Adipocyte (in vitro differentiated cells): ENCODE results near the gene DHRS9.
A peak's percentile ranks its signal among the peaks of the same experiment; 100 is the strongest.

ENCODE experiments used
- DNase-seq: peaks from one replicate; pipeline ENCODE4 v3.0.0-alpha.2; 2015; ENCODE audit warnings: low read depth
- H3K27me3 ChIP-seq: replicated peaks from 2 replicates; pipeline ENCODE4 v1.7.0; 2013; ENCODE audit warnings: mild to moderate bottlenecking, low read length, moderate library complexity; ENCODE audit not compliant: control insufficient read depth, insufficient read depth
- H3K36me3 ChIP-seq: 2 replicates; pipeline ENCODE4 v1.7.0; 2013; ENCODE audit warnings: low read length, mild to moderate bottlenecking, moderate library complexity; ENCODE audit not compliant: control insufficient read depth, insufficient read depth, severe bottlenecking
- H3K4me1 ChIP-seq: 2 replicates; pipeline ENCODE4 v1.7.0; 2013; ENCODE audit warnings: mild to moderate bottlenecking, low read length, moderate library complexity; ENCODE audit not compliant: control insufficient read depth, insufficient read depth
- H3K4me3 ChIP-seq: 2 replicates; pipeline ENCODE4 v1.7.0; 2013; ENCODE audit warnings: mild to moderate bottlenecking, low read length, moderate library complexity
- H3K9ac ChIP-seq: 2 replicates; pipeline ENCODE4 v1.7.0; 2013; ENCODE audit warnings: mild to moderate bottlenecking, low read length, moderate library complexity
- H3K9me3 ChIP-seq: 2 replicates; pipeline ENCODE4 v1.7.0; 2013; ENCODE audit warnings: mild to moderate bottlenecking, low read length, moderate library complexity; ENCODE audit not compliant: control insufficient read depth

Gene DHRS9

GRCh38 chr2:169105476-169105875 is 36.1 kb downstream of the DHRS9 start:
- Histone ChIP-seq H3K9me3 (no peaks in the 10 kb centered on the region), H3K27me3 (peaks cover 38% of the 10 kb centered on the region), H3K4me1 (no peaks in the 10 kb centered on the region), H3K9ac (no peak overlapping the region), H3K4me3 (no peak overlapping the region), H3K36me3 (no peaks in the 10 kb centered on the region)
- no peak for DNase-seq

GRCh38 chr2:169106134-169106533 is 36.8 kb downstream of the DHRS9 start:
- no peak for DNase-seq
- Histone ChIP-seq H3K9ac (no peak overlapping the region), H3K27me3 (peaks cover 44% of the 10 kb centered on the region), H3K4me1 (no peaks in the 10 kb centered on the region), H3K36me3 (no peaks in the 10 kb centered on the region), H3K4me3 (no peak overlapping the region), H3K9me3 (no peaks in the 10 kb centered on the region)

- H3K9me3 ChIP-seq, result no peaks in the 10 kb centered on the region
- no peak overlapping the region for H3K4me3 ChIP-seq
- H3K4me1 ChIP-seq, result no peaks in the 10 kb centered on the region
- H3K36me3 ChIP-seq, result no peaks in the 10 kb centered on the region
- no peak overlapping the region for H3K9ac ChIP-seq
- H3K27me3 ChIP-seq, result peaks cover 51% of the 10 kb centered on the region
- no peak for DNase-seq
Measured at GRCh38 chr2:169106563-169107545, 37.5 kb downstream of the DHRS9 start.

GRCh38 chr2:169107645-169108044 is 38.3 kb downstream of the DHRS9 start:
- Histone ChIP-seq H3K36me3 (no peaks in the 10 kb centered on the region), H3K4me3 (no peak overlapping the region), H3K9ac (no peak overlapping the region), H3K27me3 (peaks cover 54% of the 10 kb centered on the region), H3K9me3 (no peaks in the 10 kb centered on the region), H3K4me1 (no peaks in the 10 kb centered on the region)
- no peak for DNase-seq

GRCh38 chr2:169108099-169108884 is 38.9 kb downstream of the DHRS9 start:
- Histone ChIP-seq H3K36me3 (no peaks in the 10 kb centered on the region), H3K27me3 (peaks cover 48% of the 10 kb centered on the region)
- no peak for DNase-seq

GRCh38 chr2:169109502-169110409 is 40.4 kb downstream of the DHRS9 start:
- no peaks in the 10 kb centered on the region for H3K36me3 ChIP-seq
- H3K4me1 ChIP-seq, result no peaks in the 10 kb centered on the region
- H3K4me3 ChIP-seq, result no peak overlapping the region
- H3K27me3 ChIP-seq, result peaks cover 41% of the 10 kb centered on the region
- no peak overlapping the region for H3K9ac ChIP-seq
- H3K9me3 ChIP-seq, result no peaks in the 10 kb centered on the region
- peak; percentile 76 for DNase-seq

More at GRCh38 chr2:169108099-169108884, 38.9 kb downstream of the DHRS9 start:
- no peaks in the 10 kb centered on the region for H3K4me1 ChIP-seq
- no peak overlapping the region for H3K4me3 ChIP-seq
- no peak overlapping the region for H3K9ac ChIP-seq
- no peaks in the 10 kb centered on the region for H3K9me3 ChIP-seq

GRCh38 chr2:169110419-169110818 is 41.1 kb downstream of the DHRS9 start:
- DNase-seq, result no peak
- peaks cover 46% of the 10 kb centered on the region for H3K27me3 ChIP-seq

GRCh38 chr2:169110916-169111315 is 41.6 kb downstream of the DHRS9 start:
- Histone ChIP-seq H3K36me3 (no peaks in the 10 kb centered on the region), H3K4me1 (no peaks in the 10 kb centered on the region), H3K9ac (no peak overlapping the region), H3K4me3 (no peak overlapping the region), H3K9me3 (no peaks in the 10 kb centered on the region), H3K27me3 (peaks cover 43% of the 10 kb centered on the region)
- DNase-seq, result no peak

More at GRCh38 chr2:169110419-169110818, 41.1 kb downstream of the DHRS9 start:
- no peaks in the 10 kb centered on the region for H3K4me1 ChIP-seq
- no peak overlapping the region for H3K4me3 ChIP-seq
- no peaks in the 10 kb centered on the region for H3K36me3 ChIP-seq
- H3K9me3 ChIP-seq, result no peaks in the 10 kb centered on the region
- no peak overlapping the region for H3K9ac ChIP-seq

GRCh38 chr2:169112841-169113240 is 43.5 kb downstream of the DHRS9 start:
- no peak overlapping the region for H3K9ac ChIP-seq

GRCh38 chr2:169114056-169114455 is 44.7 kb downstream of the DHRS9 start:
- no peaks in the 10 kb centered on the region for H3K4me1 ChIP-seq
- H3K9me3 ChIP-seq, result no peaks in the 10 kb centered on the region
- no peak overlapping the region for H3K4me3 ChIP-seq
- H3K9ac ChIP-seq, result no peak overlapping the region
- DNase-seq, result no peak
- no peaks in the 10 kb centered on the region for H3K36me3 ChIP-seq
- peaks cover 54% of the 10 kb centered on the region for H3K27me3 ChIP-seq

More at GRCh38 chr2:169112841-169113240, 43.5 kb downstream of the DHRS9 start:
- no peaks in the 10 kb centered on the region for H3K9me3 ChIP-seq
- no peaks in the 10 kb centered on the region for H3K4me1 ChIP-seq
- no peak for DNase-seq
- no peak overlapping the region for H3K4me3 ChIP-seq
- no peaks in the 10 kb centered on the region for H3K36me3 ChIP-seq
- peaks cover 54% of the 10 kb centered on the region for H3K27me3 ChIP-seq
